ENCODE data around the gene TRIP6. TPM values are rescaled to one million over a fixed set of nuclear protein-coding genes. Genes with fewer than 3 reads are reported as not detected.

Gene TRIP6
- total RNA-seq, 1 donor from 2014 or later, result 13.1 TPM

DNA sequence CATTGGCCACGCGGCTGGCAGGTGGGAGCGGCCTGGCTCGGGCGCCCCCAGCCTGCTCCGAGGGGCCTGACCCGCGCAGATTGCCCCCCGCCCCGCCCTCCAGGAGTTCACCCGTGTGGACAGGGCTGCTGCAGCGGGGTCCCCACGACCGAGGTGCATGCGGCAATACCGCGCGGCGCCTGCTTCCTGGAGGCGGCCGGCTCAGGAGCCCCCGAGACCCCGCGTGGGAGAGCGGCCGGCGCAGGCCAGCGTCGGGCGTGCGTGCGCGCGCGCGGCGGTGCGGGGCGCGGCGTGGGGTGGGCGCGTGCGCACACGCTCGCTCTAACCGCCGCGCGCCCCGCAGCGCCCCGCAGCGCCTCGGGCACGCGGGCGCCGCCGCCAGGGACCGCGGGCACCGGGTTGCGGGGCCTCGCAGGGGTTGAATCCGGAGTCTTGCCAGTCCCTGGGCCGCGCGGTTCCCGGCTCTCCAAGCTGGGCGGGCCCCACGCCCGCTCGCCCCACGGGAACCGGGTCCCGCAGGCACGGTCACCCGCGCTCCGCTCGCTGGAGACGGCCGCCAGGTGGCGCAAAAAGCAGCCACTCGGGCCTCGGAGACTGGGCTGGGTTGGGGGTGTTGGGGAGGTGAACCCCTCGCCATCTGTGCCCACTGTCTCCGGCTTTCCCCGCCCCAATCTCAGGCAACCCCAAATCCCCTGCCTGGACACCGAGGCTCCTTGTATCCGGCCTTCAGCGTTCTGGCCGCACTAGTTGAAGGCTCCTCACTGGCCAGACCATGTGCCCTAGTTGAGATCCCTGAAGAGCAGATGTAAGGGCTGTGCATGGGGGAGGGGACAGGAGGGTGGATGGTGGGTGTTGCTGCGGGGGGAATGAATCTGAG lies 29.8 kb downstream of the TRIP6 start:
- TF ChIP-seq, protein P1, sequence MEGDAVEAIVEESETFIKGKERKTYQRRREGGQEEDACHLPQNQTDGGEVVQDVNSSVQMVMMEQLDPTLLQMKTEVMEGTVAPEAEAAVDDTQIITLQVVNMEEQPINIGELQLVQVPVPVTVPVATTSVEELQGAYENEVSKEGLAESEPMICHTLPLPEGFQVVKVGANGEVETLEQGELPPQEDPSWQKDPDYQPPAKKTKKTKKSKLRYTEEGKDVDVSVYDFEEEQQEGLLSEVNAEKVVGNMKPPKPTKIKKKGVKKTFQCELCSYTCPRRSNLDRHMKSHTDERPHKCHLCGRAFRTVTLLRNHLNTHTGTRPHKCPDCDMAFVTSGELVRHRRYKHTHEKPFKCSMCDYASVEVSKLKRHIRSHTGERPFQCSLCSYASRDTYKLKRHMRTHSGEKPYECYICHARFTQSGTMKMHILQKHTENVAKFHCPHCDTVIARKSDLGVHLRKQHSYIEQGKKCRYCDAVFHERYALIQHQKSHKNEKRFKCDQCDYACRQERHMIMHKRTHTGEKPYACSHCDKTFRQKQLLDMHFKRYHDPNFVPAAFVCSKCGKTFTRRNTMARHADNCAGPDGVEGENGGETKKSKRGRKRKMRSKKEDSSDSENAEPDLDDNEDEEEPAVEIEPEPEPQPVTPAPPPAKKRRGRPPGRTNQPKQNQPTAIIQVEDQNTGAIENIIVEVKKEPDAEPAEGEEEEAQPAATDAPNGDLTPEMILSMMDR (IDR thresholded peaks at IDR 0.05; ENCODE audit: partially characterized antibody, unreplicated experiment), result peak; percentile 87
- peaks cover 6% of the 10 kb centered on the region for H3K4me1 Mint-ChIP-seq (ENCODE audit: low read depth, unreplicated experiment)
- peak; percentile 79 for DNase-seq
- H3K9me3 Mint-ChIP-seq (ENCODE audit: unreplicated experiment), result peaks cover 9% of the 10 kb centered on the region
- no peak overlapping the region for H3K27ac Mint-ChIP-seq (ENCODE audit: unreplicated experiment)
- peaks cover 5% of the 10 kb centered on the region for H3K36me3 Mint-ChIP-seq (ENCODE audit: unreplicated experiment)
- peak overlapping the region; percentile 81 for H3K4me3 Mint-ChIP-seq (ENCODE audit: unreplicated experiment)
- peaks cover 12% of the 10 kb centered on the region for H3K27me3 Mint-ChIP-seq (ENCODE audit: unreplicated experiment)

DNA sequence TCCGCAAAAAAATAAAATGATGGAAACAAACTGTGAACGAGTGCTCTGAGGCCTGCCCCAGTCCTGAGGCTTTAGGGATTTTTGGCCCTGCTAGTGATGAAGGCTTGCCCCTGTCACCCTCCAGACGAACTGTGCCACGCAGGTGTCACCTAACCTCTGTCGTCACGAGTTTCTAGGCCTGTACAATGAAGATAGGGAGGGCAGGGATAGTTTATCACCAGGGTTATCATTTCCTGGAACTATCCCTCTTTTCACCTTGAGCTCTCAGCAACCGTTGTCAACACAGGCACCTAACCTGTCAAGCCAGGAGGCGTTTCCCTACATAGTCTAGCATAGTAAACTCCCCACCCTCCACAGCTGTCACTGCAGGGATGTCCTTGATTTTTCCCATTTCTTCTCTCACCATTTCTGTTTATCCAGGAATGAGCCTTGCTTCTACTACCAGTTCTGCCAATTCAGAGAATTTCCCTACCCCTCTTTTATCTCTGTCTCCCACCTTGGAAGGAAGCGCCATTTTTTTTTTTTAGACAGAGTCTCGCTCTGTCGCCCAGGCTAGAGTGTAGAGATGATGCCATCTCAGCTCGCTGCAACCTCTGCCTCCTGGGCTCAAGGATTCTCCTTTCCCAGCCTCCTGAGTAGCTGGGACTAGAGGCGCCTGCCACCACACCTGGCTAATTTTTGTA lies 30.7 kb downstream of the TRIP6 start:
- H3K9me3 Mint-ChIP-seq (ENCODE audit: unreplicated experiment), result peaks cover 9% of the 10 kb centered on the region
- H3K27me3 Mint-ChIP-seq (ENCODE audit: unreplicated experiment), result peaks cover 7% of the 10 kb centered on the region
- peaks cover 5% of the 10 kb centered on the region for H3K4me1 Mint-ChIP-seq (ENCODE audit: low read depth, unreplicated experiment)
- peak overlapping the region; percentile 81 for H3K4me3 Mint-ChIP-seq (ENCODE audit: unreplicated experiment)
- no peak overlapping the region for H3K27ac Mint-ChIP-seq (ENCODE audit: unreplicated experiment)
- TF ChIP-seq, protein P1 (IDR thresholded peaks at IDR 0.05; ENCODE audit: partially characterized antibody, unreplicated experiment), result no peak
- DNase-seq, result no peak
- H3K36me3 Mint-ChIP-seq (ENCODE audit: unreplicated experiment), result peaks cover 5% of the 10 kb centered on the region

GRCh38 chr7:100899432-100899831 lies 32.2 kb downstream of the TRIP6 start:
- Mint-ChIP-seq H3K4me1 (ENCODE audit: low read depth, unreplicated experiment) (peaks cover 5% of the 10 kb centered on the region), H3K27ac (ENCODE audit: unreplicated experiment) (no peak overlapping the region), H3K4me3 (ENCODE audit: unreplicated experiment) (no peak overlapping the region), H3K36me3 (ENCODE audit: unreplicated experiment) (peaks cover 5% of the 10 kb centered on the region), H3K9me3 (ENCODE audit: unreplicated experiment) (peaks cover 9% of the 10 kb centered on the region), H3K27me3 (ENCODE audit: unreplicated experiment) (peaks cover 7% of the 10 kb centered on the region)
- TF ChIP-seq, protein P1 (IDR thresholded peaks at IDR 0.05; ENCODE audit: partially characterized antibody, unreplicated experiment), result no peak
- no peak for DNase-seq

DNA sequence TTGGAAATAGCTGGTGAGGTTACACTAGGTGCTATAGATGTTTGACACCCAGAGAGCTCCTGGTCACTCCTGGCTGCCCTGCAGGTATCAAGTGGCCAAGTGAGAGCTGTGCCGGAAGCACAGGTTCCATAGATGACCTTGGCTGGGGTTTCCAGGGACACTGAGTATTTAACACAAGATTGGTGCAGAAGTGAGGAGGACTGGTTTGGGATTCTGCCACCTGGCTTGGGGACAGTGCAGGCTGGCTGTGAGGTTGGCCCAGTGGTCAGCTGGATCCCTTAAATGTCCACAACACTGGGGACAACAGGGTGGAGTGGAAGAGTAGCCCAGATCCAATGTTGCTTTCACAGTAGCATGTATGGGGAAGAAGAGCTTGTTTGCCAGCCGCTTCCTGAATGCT lies 33.8 kb downstream of the TRIP6 start:
- TF ChIP-seq, protein P1 (IDR thresholded peaks at IDR 0.05; ENCODE audit: partially characterized antibody, unreplicated experiment), result no peak

DNA sequence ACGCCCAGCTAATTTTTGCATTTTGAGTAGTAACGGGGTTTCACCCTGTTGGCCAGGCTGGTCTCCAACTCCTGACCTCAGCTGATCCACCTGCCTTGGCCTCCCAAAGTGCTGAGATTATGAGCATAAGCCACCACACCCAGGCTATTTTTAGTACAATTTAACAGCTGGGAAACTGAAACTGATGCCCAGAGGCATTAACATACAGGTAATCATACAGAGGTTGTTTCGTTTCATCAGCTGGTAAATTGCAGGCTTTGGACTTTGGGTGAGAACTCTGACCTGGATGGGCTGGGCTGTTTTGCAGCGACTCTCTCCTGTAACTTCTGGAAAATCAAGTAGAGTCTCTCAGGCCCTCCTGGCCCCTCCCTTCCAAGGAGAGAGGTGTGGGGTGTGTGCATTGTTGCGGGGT lies 34.7 kb downstream of the TRIP6 start:
- Mint-ChIP-seq H3K9me3 (ENCODE audit: unreplicated experiment) (peaks cover 4% of the 10 kb centered on the region), H3K4me3 (ENCODE audit: unreplicated experiment) (no peak overlapping the region), H3K4me1 (ENCODE audit: low read depth, unreplicated experiment) (no peaks in the 10 kb centered on the region), H3K27me3 (ENCODE audit: unreplicated experiment) (no peaks in the 10 kb centered on the region), H3K36me3 (ENCODE audit: unreplicated experiment) (peaks cover 5% of the 10 kb centered on the region), H3K27ac (ENCODE audit: unreplicated experiment) (no peak overlapping the region)
- no peak for DNase-seq
- TF ChIP-seq, protein P1 (IDR thresholded peaks at IDR 0.05; ENCODE audit: partially characterized antibody, unreplicated experiment), result no peak

More for the DNA sequence above, 33.8 kb downstream of the TRIP6 start:
- peaks cover 7% of the 10 kb centered on the region for H3K9me3 Mint-ChIP-seq (ENCODE audit: unreplicated experiment)
- peaks cover 4% of the 10 kb centered on the region for H3K4me1 Mint-ChIP-seq (ENCODE audit: low read depth, unreplicated experiment)
- peaks cover 5% of the 10 kb centered on the region for H3K27me3 Mint-ChIP-seq (ENCODE audit: unreplicated experiment)
- no peak overlapping the region for H3K4me3 Mint-ChIP-seq (ENCODE audit: unreplicated experiment)
- peaks cover 5% of the 10 kb centered on the region for H3K36me3 Mint-ChIP-seq (ENCODE audit: unreplicated experiment)
- no peak for DNase-seq
- no peak overlapping the region for H3K27ac Mint-ChIP-seq (ENCODE audit: unreplicated experiment)

Measured in glutamatergic neuron (in vitro differentiated cells).